Thyroid gland (tissue), 4 donors: ENCODE measurements around the gene RAB27A. TPM values are rescaled to one million over a fixed set of nuclear protein-coding genes. Genes with fewer than 3 reads are reported as not detected.
A peak's percentile ranks its signal among the peaks of the same experiment; 100 is the strongest.
"Not testable (repeated sequence)": the region's sequence is repeated elsewhere in the genome, so short reads cannot be mapped to it uniquely, and the experiment has no call there.

Experiments
- DNase-seq, 2 donors: peaks; one replicate each; pipeline ENCODE4 v3.0.0-alpha.2; 2019
- H3K27ac ChIP-seq, 3 donors: fragments of 200-600 bp; sonication (generic); 1 replicate in 2 of 3; 2 replicates in 1 of 3; pipeline ENCODE4 v1.5.1; 2016 to 2019; ENCODE audit warnings: mild to moderate bottlenecking in 1 of 3, moderate library complexity in 1 of 3
- H3K27me3 ChIP-seq: fragments of 200-600 bp; sonication (generic); one replicate; pipeline ENCODE4 v1.5.1; 2019
- H3K36me3 ChIP-seq, 2 donors: fragments of 200-600 bp; sonication (generic); one replicate each; pipeline ENCODE4 v1.5.1; 2016 to 2019
- H3K4me1 ChIP-seq, 2 donors: fragments of 200-600 bp; sonication (generic); one replicate each; pipeline ENCODE4 v1.5.1; 2017 to 2019
- H3K4me3 ChIP-seq, 3 donors: fragments of 200-600 bp; sonication (generic); replicated peaks in 1 of 3; 1 replicate in 2 of 3; 2 replicates in 1 of 3; pipeline ENCODE4 v1.5.1; 2016; ENCODE audit warnings: mild to moderate bottlenecking in 1 of 3
- H3K9me3 ChIP-seq: fragments of 200-600 bp; sonication (generic); one replicate; pipeline ENCODE4 v1.5.1; 2017
- CTCF ChIP-seq, 6 experiments: fragments of 200-600 bp in 3 of 6; fragments of 450-650 bp in 3 of 6; sonication (generic) in 3 of 6; IDR thresholded peaks; one replicate each; pipeline ENCODE4 v1.5.1; 2016 to 2019; ENCODE audit warnings: antibody characterized with exemption in 6 of 6, mild to moderate bottlenecking in 2 of 6, inconsistent platforms in 1 of 6, moderate library complexity in 1 of 6
- POLR2A ChIP-seq, 2 donors: fragments of 450-650 bp; IDR thresholded peaks; one replicate each; pipeline ENCODE4 v1.6.1; 2017; ENCODE audit warnings: antibody characterized with exemption in 2 of 2, mild to moderate bottlenecking in 2 of 2, moderate library complexity in 1 of 2
- WGBS, 2 donors: methylation state at CpG; one replicate each; pipeline ENCODE4 v1.1.5; 2017; 5-methylcytosine and 5-hydroxymethylcytosine counted together
- intact Hi-C: fragments of 100-400 bp; cut with DNase I; formaldehyde crosslinking; loops from one replicate; pipeline ENCODE4 v1.15.1; 2023
- total RNA-seq, 4 donors: library from RNA; depleted of rRNA; stranded (reverse); fragments of >200 nt; gene quantifications; one replicate each; pipeline ENCODE4 v1.2.3, GENCODE V29; 2016

RAB27A gene
- total RNA-seq, 4 donors from 2014 or later: 14.7 to 35.6 (median 26.4) TPM

- DNase-seq: no peak
- Histone ChIP-seq H3K4me3 (no peak overlapping the region), H3K27ac (peak overlapping the region in 1 of 3 donors; percentile 21), H3K9me3 (no peaks in the 10 kb centered on the region), H3K36me3 (no peaks in the 10 kb centered on the region), H3K27me3 (no peaks in the 10 kb centered on the region), H3K4me1 (peaks cover 0 to 11% of the 10 kb centered on the region in 2 donors)
- intact Hi-C loops: no loop called here
- TF ChIP-seq CTCF (IDR thresholded peaks at IDR 0.05) (no peak), POLR2A (IDR thresholded peaks at IDR 0.05) (no peak)
These were observed 7.9 kb downstream of the RAB27A start for GRCh38 chr15:55281517-55282228.

GRCh38 chr15:55280589-55280988 lies 9.0 kb downstream of the RAB27A start:
- 89 to 100% methylated on average over 2 of the region's 2 CpGs for WGBS, 2 donors
- intact Hi-C loops, H3K27me3 ChIP-seq, H3K27ac ChIP-seq, H3K4me3 ChIP-seq, H3K36me3 ChIP-seq, H3K9me3 ChIP-seq, DNase-seq: not testable (repeated sequence)
- H3K4me1 ChIP-seq: peaks cover 0 to 11% of the 10 kb centered on the region in 2 donors

DNA sequence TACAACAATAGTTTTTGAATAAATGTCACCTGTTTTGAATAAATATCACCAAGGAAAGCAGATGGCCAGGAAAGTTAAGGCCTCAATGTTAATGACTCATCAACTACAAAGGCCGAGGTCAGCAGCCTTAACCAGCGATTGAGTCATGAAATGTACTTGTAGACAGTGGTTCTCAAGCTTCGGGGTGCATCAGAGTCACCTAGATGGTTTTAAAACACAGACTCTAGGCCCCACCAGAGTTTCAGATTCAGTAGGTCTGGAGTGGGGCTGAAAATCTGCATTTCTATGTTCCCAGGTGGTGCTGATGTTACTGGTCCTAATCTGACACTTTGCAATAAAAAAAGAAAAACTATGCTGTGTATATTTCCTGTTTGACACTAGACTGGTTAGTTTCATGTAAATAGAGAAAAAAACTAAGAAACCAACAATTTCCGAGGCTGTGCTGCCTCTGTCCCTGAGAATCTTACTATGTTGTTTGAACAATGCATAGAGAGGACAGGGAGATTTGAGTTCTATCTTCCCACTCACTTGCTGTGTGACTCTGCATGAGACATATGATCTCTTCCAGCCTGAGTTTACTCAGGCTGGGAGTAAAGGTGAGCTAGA lies 9.8 kb downstream of the RAB27A start:
- Histone ChIP-seq H3K4me3 (no peak overlapping the region), H3K36me3 (no peaks in the 10 kb centered on the region), H3K27ac (no peak overlapping the region), H3K9me3 (no peaks in the 10 kb centered on the region), H3K4me1 (peaks cover 0 to 11% of the 10 kb centered on the region in 2 donors), H3K27me3 (no peaks in the 10 kb centered on the region)
- DNase-seq: no peak
- WGBS, 2 donors: 83 to 90% methylated on average over 4 of the region's 4 CpGs
- intact Hi-C loops: no loop called here
- no peak for TF ChIP-seq POLR2A (IDR thresholded peaks at IDR 0.05)
- no peak for TF ChIP-seq CTCF (IDR thresholded peaks at IDR 0.05)

DNA sequence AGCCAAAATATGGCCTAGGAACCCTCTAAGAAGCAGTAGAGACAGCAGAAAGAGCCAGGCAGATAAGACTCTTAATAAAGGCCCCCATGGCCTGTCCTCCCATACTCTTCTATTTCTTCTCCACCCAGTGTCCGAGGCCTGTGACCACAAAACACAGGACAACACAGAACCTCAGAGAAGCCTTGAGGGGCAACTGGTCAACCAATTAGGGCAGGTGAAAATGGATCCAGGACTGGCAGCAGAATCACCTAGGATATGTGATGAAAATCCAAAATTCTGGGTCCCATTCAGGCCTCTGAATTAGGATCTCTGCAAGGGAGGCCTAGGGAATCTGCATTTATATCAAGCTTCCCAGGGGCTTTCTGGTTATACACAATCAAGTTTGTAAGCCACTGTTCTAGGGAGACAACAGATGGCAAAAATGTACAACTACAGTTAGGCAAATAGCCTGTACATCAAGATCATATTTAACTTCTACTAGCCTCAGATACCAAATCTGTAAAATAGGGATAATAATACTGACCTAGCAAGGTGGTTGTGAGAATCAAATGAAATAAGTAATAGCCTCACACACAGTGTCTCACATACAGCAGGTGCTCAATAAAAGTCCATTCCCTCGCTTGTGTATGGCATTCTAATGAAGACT lies 10.4 kb downstream of the RAB27A start:
- WGBS, 2 donors: 92% methylated on average over 2 of the region's 2 CpGs

DNA sequence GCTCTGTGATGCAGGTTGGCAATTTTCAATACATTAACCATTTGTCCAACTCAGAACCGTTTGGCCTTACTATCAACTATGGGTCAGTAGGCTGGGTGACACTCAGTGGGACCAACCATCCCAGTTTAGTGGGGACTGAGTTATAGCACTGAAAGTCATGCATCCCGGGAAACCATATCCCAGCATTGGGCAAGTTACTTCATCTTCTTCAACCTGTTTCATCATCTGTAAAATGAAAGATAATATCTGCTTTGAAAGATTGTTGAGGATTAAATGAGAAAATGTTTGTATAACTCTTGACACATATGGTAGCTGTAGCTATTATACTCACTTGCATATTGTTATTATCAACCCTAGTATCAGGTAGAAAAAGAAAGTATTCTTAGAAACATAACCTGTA lies 11.9 kb downstream of the RAB27A start:
- no peaks in the 10 kb centered on the region for H3K27me3 ChIP-seq
- no peak for DNase-seq
- intact Hi-C loops: no loop called here
- H3K4me3 ChIP-seq: no peak overlapping the region
- TF ChIP-seq POLR2A (IDR thresholded peaks at IDR 0.05) (no peak), CTCF (IDR thresholded peaks at IDR 0.05) (no peak)
- H3K9me3 ChIP-seq: no peaks in the 10 kb centered on the region
- 82 to 85% methylated on average over 2 of the region's 2 CpGs for WGBS, 2 donors
- H3K36me3 ChIP-seq: no peaks in the 10 kb centered on the region
- H3K27ac ChIP-seq: no peak overlapping the region
- peaks cover 0 to 3% of the 10 kb centered on the region in 2 donors for H3K4me1 ChIP-seq

More for the DNA sequence above, 10.4 kb downstream of the RAB27A start:
- Histone ChIP-seq H3K27me3 (no peaks in the 10 kb centered on the region), H3K27ac (no peak overlapping the region), H3K4me3 (no peak overlapping the region), H3K9me3 (no peaks in the 10 kb centered on the region), H3K36me3 (no peaks in the 10 kb centered on the region), H3K4me1 (peaks cover 0 to 7% of the 10 kb centered on the region in 2 donors)
- TF ChIP-seq POLR2A (IDR thresholded peaks at IDR 0.05): no peak
- TF ChIP-seq CTCF (IDR thresholded peaks at IDR 0.05): no peak
- no peak for DNase-seq
- intact Hi-C loops: no loop called here
